Measurements from ENCODE around the gene CD2AP. TPM values are rescaled to one million over a fixed set of nuclear protein-coding genes. Genes with fewer than 3 reads are reported as not detected.

Gene CD2AP
- total and polyA plus RNA-seq, 2 of the 8 experiments (the other 6 are each of a cell fraction or from before 2014, with no cell fraction given): 8.6 to 75.6 TPM

- no peak overlapping the region for H2AFZ ChIP-seq (ENCODE audit: low read length)
- H3K14ac ChIP-seq (ENCODE audit: insufficient read length): no peak overlapping the region
- H2BK120ac ChIP-seq (replicated peaks; ENCODE audit: low read depth, low read length): no peak overlapping the region
- H2BK20ac ChIP-seq (ENCODE audit: low read length): no peak overlapping the region
- no peak for DNase-seq (ENCODE audit: low read depth in 1 of 2, low spot score in 2 of 2)
- no peak overlapping the region for H2BK5ac ChIP-seq (ENCODE audit: low read depth, low read length)
- no peak overlapping the region for H3K18ac ChIP-seq (ENCODE audit: extremely low read depth, low read length)
- no peaks in the 10 kb centered on the region for H3K23me2 ChIP-seq (ENCODE audit: low read depth, low read length)
- no peaks in the 10 kb centered on the region for H3K9me3 ChIP-seq (ENCODE audit: insufficient read depth in 2 of 2, low read depth in 1 of 2, low read length in 1 of 2)
- FAIRE-seq: no peak
- H3K36me3 ChIP-seq (ENCODE audit: control insufficient read depth in 2 of 4, insufficient read depth in 4 of 4, low read length in 3 of 4): peaks cover 0 to 42% (median 7%) of the 10 kb centered on the region in 4 experiments; a peak in 3 of 8 replicates
- H3K79me1 ChIP-seq (ENCODE audit: low read depth, low read length): no peaks in the 10 kb centered on the region; the same call in 1 of the 2 replicates
- no peaks in the 10 kb centered on the region for H3K4me1 ChIP-seq (replicated peaks in 1 of 4; ENCODE audit: control insufficient read depth in 3 of 4, insufficient read depth in 4 of 4, low read length in 3 of 4)
- no peak overlapping the region for H3K56ac ChIP-seq (replicated peaks; ENCODE audit: insufficient read length, low read depth, low read length)
- ChIA-PET CTCF (ENCODE audit: partially characterized antibody) (interaction anchor here (0.6 kb wide), 1 partner anchor 25 kb away, joined by 4 read pairs; no protein-coding TSS in a partner anchor), POLR2A (ENCODE audit: partially characterized antibody) (interaction anchor here (1.3 to 2.9 kb wide), 2 partner anchors 56 to 58 kb away, joined by 3 to 7 read pairs; partner anchors contain the start of gene CD2AP)
- no peak overlapping the region for H2BK15ac ChIP-seq (ENCODE audit: low read length)
- H3K4ac ChIP-seq (replicated peaks; ENCODE audit: insufficient read length, low read depth, low read length): no peak overlapping the region
- H3K27ac ChIP-seq (ENCODE audit: low read depth, low read length): no peak overlapping the region
- WGBS, 2 experiments (ENCODE audit: extremely low coverage in 1 of 2, insufficient coverage in 1 of 2, insufficient read length in 1 of 2, insufficient replicate concordance in 2 of 2, low coverage in 1 of 2, low lambda C conversion rate in 2 of 2, missing lambda C conversion rate in 1 of 2): 93% methylated on average over 2 of the region's 2 CpGs; no CpG with 5 or more reads in 1 of the 2 experiments
- no peak overlapping the region for H2BK12ac ChIP-seq (ENCODE audit: low read depth, low read length)
- H4K5ac ChIP-seq (ENCODE audit: insufficient read length, low read depth, low read length): no peak overlapping the region
- no peak overlapping the region for H4K8ac ChIP-seq (ENCODE audit: extremely low read depth, insufficient read depth, low read length)
- H3K27me3 ChIP-seq (replicated peaks in 1 of 4; ENCODE audit: control insufficient read depth in 3 of 4, extremely low read depth in 1 of 4, insufficient read depth in 3 of 4, low read length in 3 of 4): no peaks in the 10 kb centered on the region
- H3K23ac ChIP-seq (ENCODE audit: insufficient read length): no peak overlapping the region
- H3K4me2 ChIP-seq (ENCODE audit: insufficient read depth in 1 of 2, low read depth in 2 of 2, low read length in 2 of 2): no peak overlapping the region
- H3K79me2 ChIP-seq (ENCODE audit: control insufficient read depth in 1 of 2, insufficient read depth in 2 of 2, low read length in 2 of 2): peaks cover 0 to 74% of the 10 kb centered on the region in 2 experiments; a peak in 2 of 4 replicates
- no peak overlapping the region for H2AK5ac ChIP-seq (ENCODE audit: low read depth, low read length)
- H3K9ac ChIP-seq (replicated peaks in 1 of 4; ENCODE audit: extremely low read depth in 1 of 4, low read depth in 3 of 4, low read length in 3 of 4): no peak overlapping the region
- H4K91ac ChIP-seq (replicated peaks; ENCODE audit: insufficient read length, low read length): no peak overlapping the region
- no peaks in the 10 kb centered on the region for H4K20me1 ChIP-seq (replicated peaks in 1 of 2; ENCODE audit: control insufficient read depth in 1 of 2, insufficient read depth in 2 of 2, low read length in 2 of 2)
- H3K4me3 ChIP-seq (ENCODE audit: extremely low read depth in 1 of 4, insufficient read depth in 2 of 4, low read depth in 3 of 4, low read length in 4 of 4): no peak overlapping the region
- TF ChIP-seq TBP (IDR thresholded peaks at IDR 0.05; ENCODE audit: low read depth, low read length): no peak
- no peak for TF ChIP-seq ATF3 (IDR thresholded peaks at IDR 0.05; ENCODE audit: insufficient read depth, low read depth, low read length)
- TF ChIP-seq CEBPB (IDR thresholded peaks at IDR 0.05; ENCODE audit: low read depth, low read length): no peak
- TF ChIP-seq SIRT6 (IDR thresholded peaks at IDR 0.05; ENCODE audit: low read length): no peak
- TF ChIP-seq RXRA (IDR thresholded peaks at IDR 0.05; ENCODE audit: insufficient read depth, low read depth, low read length): no peak
Observed at GRCh38 chr6:47535316-47536225, 58.0 kb downstream of the CD2AP start.
